HepG2 (cell line): ENCODE measurements around the gene HBS1L. TPM values are rescaled to one million over a fixed set of nuclear protein-coding genes. Genes with fewer than 3 reads are reported as not detected.

Source experiments
- ATAC-seq: fragments of 200-7000 bp; cut with Tn5 transposase; 3 replicates; pipeline ENCODE4 v1.9.1; 2020; ENCODE audit warnings: mild to moderate bottlenecking, moderate library complexity
- BruUV-seq: library from RNA; stranded (reverse); fragments of 400-500 nt; replicated peaks from 2 replicates; lab custom pipeline; 2021; lab: Mats Ljungman, UMichigan
- CTCF ChIA-PET: fragments of 300-600 bp; formaldehyde crosslinking; extraction: SDS; loops from one replicate; lab custom pipeline; 2021; ENCODE audit warnings: low total read pairs, inconsistent platforms, low intra/inter-chr PET ratio; lab: Yijun Ruan, JAX
- POLR2A ChIA-PET: fragments of 350-600 bp; sonication (Branson Sonifier 250); formaldehyde crosslinking; loops from one replicate; lab custom pipeline; 2020; ENCODE audit warnings: antibody characterized with exemption, inconsistent platforms; lab: Yijun Ruan, JAX
- DNase-seq: peaks from one replicate; pipeline ENCODE4 v3.0.0-alpha.2; 2015; ENCODE audit warnings: low spot score
- FAIRE-seq: peaks from 3 replicates; lab custom pipeline; 2011; peaks lifted over from hg19 to GRCh38; lab: Jason Lieb, UNC
- H2AFZ ChIP-seq: one replicate; pipeline ENCODE4 v1.6.1; 2011; ENCODE audit warnings: low read length, inconsistent platforms
- H3K27ac ChIP-seq: fragments of 300-600 bp; 3 replicates; pipeline ENCODE4 v1.8.0; 2011; ENCODE audit warnings: mixed run types, mild to moderate bottlenecking, mixed read lengths, low read length, inconsistent platforms; ENCODE audit not compliant: insufficient read depth; ENCODE audit errors: extremely low read length
- H3K27me3 ChIP-seq, 2 experiments: fragments of 200-600 bp in 1 of 2; 2 replicates in 1 of 2; 3 replicates in 1 of 2; pipeline versions ENCODE4 v1.6.0 to v1.8.0; 2011; ENCODE audit warnings: low read length in 2 of 2, mild to moderate bottlenecking in 2 of 2, moderate library complexity in 2 of 2, inconsistent platforms in 1 of 2; ENCODE audit not compliant: insufficient read depth in 2 of 2, control insufficient read depth in 1 of 2
- H3K36me3 ChIP-seq, 2 experiments: fragments of 200-600 bp in 1 of 2; replicated peaks in 1 of 2; 2 replicates in 1 of 2; 3 replicates in 1 of 2; pipeline versions ENCODE4 v1.5.1 to v1.8.0; 2011; ENCODE audit warnings: low read length in 2 of 2, inconsistent platforms in 1 of 2; ENCODE audit not compliant: insufficient read depth in 2 of 2, control insufficient read depth in 1 of 2
- H3K4me1 ChIP-seq: 2 replicates; pipeline ENCODE4 v1.5.1; 2012; ENCODE audit warnings: low read length, inconsistent platforms; ENCODE audit not compliant: insufficient read depth
- H3K4me2 ChIP-seq: 2 replicates; pipeline ENCODE4 v1.6.0; 2011; ENCODE audit warnings: low read depth, low read length, inconsistent platforms
- H3K4me3 ChIP-seq, 3 experiments: fragments of 200-600 bp in 1 of 3; sonication (generic), shearing (Covaris generic) in 1 of 3; replicated peaks in 1 of 3; 2 replicates each; pipeline ENCODE4 v1.5.1; 2011 to 2016; ENCODE audit warnings: low read length in 3 of 3, inconsistent platforms in 2 of 3, low read depth in 2 of 3, mild to moderate bottlenecking in 2 of 3, control low read depth in 1 of 3, mixed read lengths in 1 of 3; ENCODE audit not compliant: insufficient read depth in 1 of 3
- H3K79me2 ChIP-seq: one replicate; pipeline ENCODE4 v1.6.1; 2011; ENCODE audit warnings: low read length, inconsistent platforms; ENCODE audit not compliant: insufficient read depth
- H3K9ac ChIP-seq: 2 replicates; pipeline ENCODE4 v1.6.0; 2011; ENCODE audit warnings: mild to moderate bottlenecking, low read depth, low read length, inconsistent platforms; ENCODE audit not compliant: insufficient read depth
- H3K9me3 ChIP-seq: 2 replicates; pipeline ENCODE4 v1.5.1; 2012; ENCODE audit warnings: mild to moderate bottlenecking, low read length
- H4K20me1 ChIP-seq: 2 replicates; pipeline ENCODE4 v1.6.0; 2011; ENCODE audit warnings: inconsistent platforms, mild to moderate bottlenecking, low read length, moderate library complexity; ENCODE audit not compliant: insufficient read depth
- ATF5 ChIP-seq: sonication (generic); formaldehyde crosslinking; IDR thresholded peaks from 2 replicates; pipeline ENCODE4 v1.4.0; 2020; ENCODE audit warnings: mild to moderate bottlenecking, low read depth, missing genetic modification reagents
- CCDC6 ChIP-seq: sonication (generic); formaldehyde crosslinking; IDR thresholded peaks from 2 replicates; pipeline ENCODE4 v1.8.1; 2022; ENCODE audit warnings: mild to moderate bottlenecking, missing genetic modification reagents, moderate library complexity
- E2F2 ChIP-seq: sonication (generic); formaldehyde crosslinking; IDR thresholded peaks from 2 replicates; pipeline ENCODE4 v1.4.0; 2020; ENCODE audit warnings: missing genetic modification reagents, borderline replicate concordance
- KDM2A ChIP-seq: sonication (generic); formaldehyde crosslinking; IDR thresholded peaks from 2 replicates; pipeline ENCODE4 v1.4.0; 2020; ENCODE audit warnings: low read depth, missing genetic modification reagents, borderline replicate concordance
- MAX ChIP-seq: IDR thresholded peaks from 2 replicates; pipeline ENCODE4 v1.6.1; 2012; ENCODE audit warnings: inconsistent platforms
- MXD1 ChIP-seq: sonication (generic); formaldehyde crosslinking; IDR thresholded peaks from 2 replicates; pipeline ENCODE4 v1.4.0; 2020; ENCODE audit warnings: mild to moderate bottlenecking, missing genetic modification reagents
- SALL2 ChIP-seq: sonication (generic); formaldehyde crosslinking; IDR thresholded peaks from 2 replicates; pipeline ENCODE4 v1.8.1; 2023; ENCODE audit warnings: mild to moderate bottlenecking, missing genetic modification reagents, inconsistent platforms
- TAF1 ChIP-seq: sonication (generic); formaldehyde crosslinking; IDR thresholded peaks from 2 replicates; pipeline ENCODE4 v1.4.0; 2020; ENCODE audit warnings: missing genetic modification reagents
- TARDBP ChIP-seq: sonication (generic); formaldehyde crosslinking; IDR thresholded peaks from 2 replicates; pipeline ENCODE4 v1.8.0; 2022; ENCODE audit warnings: mild to moderate bottlenecking, missing genetic modification reagents
- ZKSCAN8 ChIP-seq: IDR thresholded peaks from 2 replicates; pipeline ENCODE4 v1.6.1; 2016; ENCODE audit warnings: borderline replicate concordance, missing genetic modification reagents, missing compliant biosample characterization
- WGBS: methylation state at CpG from one replicate; pipeline ENCODE4 v1.1.6; 2017; ENCODE audit warnings: low lambda C conversion rate; 5-methylcytosine and 5-hydroxymethylcytosine counted together
- in situ Hi-C: cut with HindIII; loops from 2 replicates; pipeline ENCODE4 v1.10.0; 2017; ENCODE audit warnings: low pct_unique_long_range_greater_than_20kb; ENCODE audit not compliant: extremely low pct_ligation_motif_present
- intact Hi-C: fragments of 100-400 bp; cut with micrococcal nuclease; formaldehyde crosslinking; loops from one replicate; pipeline ENCODE4 v1.10.0; 2022; ENCODE audit not compliant: unreplicated experiment
- polyA plus RNA-seq, 8 experiments: library from polyadenylated mRNA; depleted of rRNA in 3 of 8; stranded (reverse) in 7 of 8; unstranded in 1 of 8; fragments of >200 nt; fragmentation: Illumina TruSeq in 4 of 8; extraction: Trizol in 4 of 8; gene quantifications; 2 replicates each; pipeline versions ENCODE4 v1.2.1 to v1.2.3, GENCODE V29; 2011 to 2016; ENCODE audit warnings: low read depth in 4 of 8, missing spikeins in 1 of 8, mixed read lengths in 1 of 8; ENCODE audit not compliant: insufficient read depth in 1 of 8
- total RNA-seq, 5 experiments: library from RNA; depleted of rRNA; stranded (reverse); fragments of >200 nt; fragmentation: Illumina TruSeq; extraction: Trizol; gene quantifications; 2 replicates each; pipeline ENCODE4 v1.2.3, GENCODE V29; 2016; ENCODE audit warnings: low read depth in 1 of 5

HBS1L gene
- total and polyA plus RNA-seq, 2 of the 13 experiments (the other 11 are each of a cell fraction or from before 2014, with no cell fraction given) = 44.1 to 138 TPM

- TF ChIP-seq ATF5 (CRISPR knock-in tag) = no peak
Observed at GRCh38 chr6:134979142-134979541, 75.5 kb downstream of the HBS1L start (continued).

- in situ Hi-C loops = no loop called here
Observed at GRCh38 chr6:134974370-134974769, 80.3 kb downstream of the HBS1L start.

More at GRCh38 chr6:134974370-134974769, 80.3 kb downstream of the HBS1L start:
- POLR2A ChIA-PET = no interaction called here
- Histone ChIP-seq H3K9ac (no peak overlapping the region), H2AFZ (no peak overlapping the region), H3K27me3 (no peaks in the 10 kb centered on the region), H3K27ac (no peak overlapping the region), H3K4me1 (no peaks in the 10 kb centered on the region), H3K9me3 (no peaks in the 10 kb centered on the region), H3K4me3 (no peak overlapping the region), H3K36me3 (peaks cover 6 to 25% of the 10 kb centered on the region in 2 experiments; a peak in 4 of 5 replicates), H3K79me2 (no peaks in the 10 kb centered on the region), H3K4me2 (no peak overlapping the region), H4K20me1 (no peaks in the 10 kb centered on the region)
- intact Hi-C loops = no loop called here
- BruUV-seq = no TSS peak
- DNase-seq (no peak), FAIRE-seq (no peak), ATAC-seq (no peak)
- CTCF ChIA-PET = no interaction called here
- 98% methylated on average over 1 of the region's 1 CpG for whole genome bisulfite sequencing
- no peak for TF ChIP-seq MXD1 (CRISPR knock-in tag)
- TF ChIP-seq SALL2 (CRISPR knock-in tag) = no peak
- TF ChIP-seq E2F2 (CRISPR knock-in tag) = no peak
- TF ChIP-seq KDM2A (CRISPR knock-in tag) = no peak
- no peak for TF ChIP-seq MAX
- TF ChIP-seq TARDBP (CRISPR knock-in tag) = no peak
- TF ChIP-seq TAF1 (CRISPR knock-in tag) = no peak
- no peak for TF ChIP-seq ZKSCAN8 (CRISPR knock-in tag)
- TF ChIP-seq CCDC6 = no peak
